Measurements from ENCODE around the gene NEDD9.

Gene NEDD9

DNA sequence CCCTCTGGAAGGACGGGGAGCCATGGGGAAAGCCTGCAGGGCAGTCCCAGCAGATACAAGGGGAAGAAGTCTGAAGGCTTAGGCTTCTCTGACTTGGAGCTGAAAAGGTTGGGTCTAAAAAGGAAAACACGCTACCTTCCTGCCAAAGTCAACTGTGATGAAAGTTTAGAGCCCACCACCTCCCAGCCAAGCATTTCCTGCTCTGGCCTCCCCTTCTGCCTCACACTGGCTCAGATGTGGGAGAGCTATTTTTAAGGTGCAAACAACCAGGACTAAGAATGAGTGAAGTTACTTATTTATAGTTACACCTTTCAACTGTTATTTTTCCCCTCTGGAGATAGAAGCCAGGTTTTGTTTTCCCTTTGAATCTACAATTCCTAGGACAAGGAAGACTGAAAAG is 21.2 kb downstream of the NEDD9 start:
- TF ChIP-seq, protein P1, sequence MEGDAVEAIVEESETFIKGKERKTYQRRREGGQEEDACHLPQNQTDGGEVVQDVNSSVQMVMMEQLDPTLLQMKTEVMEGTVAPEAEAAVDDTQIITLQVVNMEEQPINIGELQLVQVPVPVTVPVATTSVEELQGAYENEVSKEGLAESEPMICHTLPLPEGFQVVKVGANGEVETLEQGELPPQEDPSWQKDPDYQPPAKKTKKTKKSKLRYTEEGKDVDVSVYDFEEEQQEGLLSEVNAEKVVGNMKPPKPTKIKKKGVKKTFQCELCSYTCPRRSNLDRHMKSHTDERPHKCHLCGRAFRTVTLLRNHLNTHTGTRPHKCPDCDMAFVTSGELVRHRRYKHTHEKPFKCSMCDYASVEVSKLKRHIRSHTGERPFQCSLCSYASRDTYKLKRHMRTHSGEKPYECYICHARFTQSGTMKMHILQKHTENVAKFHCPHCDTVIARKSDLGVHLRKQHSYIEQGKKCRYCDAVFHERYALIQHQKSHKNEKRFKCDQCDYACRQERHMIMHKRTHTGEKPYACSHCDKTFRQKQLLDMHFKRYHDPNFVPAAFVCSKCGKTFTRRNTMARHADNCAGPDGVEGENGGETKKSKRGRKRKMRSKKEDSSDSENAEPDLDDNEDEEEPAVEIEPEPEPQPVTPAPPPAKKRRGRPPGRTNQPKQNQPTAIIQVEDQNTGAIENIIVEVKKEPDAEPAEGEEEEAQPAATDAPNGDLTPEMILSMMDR (conservative IDR thresholded peaks at IDR 0.05; ENCODE audit: low read depth, low read length): no peak
- DNase-seq (ENCODE audit: low read depth): peak; percentile 53
- no peak overlapping the region for H3K4me3 ChIP-seq (ENCODE audit: low read depth, low read length)

DNA sequence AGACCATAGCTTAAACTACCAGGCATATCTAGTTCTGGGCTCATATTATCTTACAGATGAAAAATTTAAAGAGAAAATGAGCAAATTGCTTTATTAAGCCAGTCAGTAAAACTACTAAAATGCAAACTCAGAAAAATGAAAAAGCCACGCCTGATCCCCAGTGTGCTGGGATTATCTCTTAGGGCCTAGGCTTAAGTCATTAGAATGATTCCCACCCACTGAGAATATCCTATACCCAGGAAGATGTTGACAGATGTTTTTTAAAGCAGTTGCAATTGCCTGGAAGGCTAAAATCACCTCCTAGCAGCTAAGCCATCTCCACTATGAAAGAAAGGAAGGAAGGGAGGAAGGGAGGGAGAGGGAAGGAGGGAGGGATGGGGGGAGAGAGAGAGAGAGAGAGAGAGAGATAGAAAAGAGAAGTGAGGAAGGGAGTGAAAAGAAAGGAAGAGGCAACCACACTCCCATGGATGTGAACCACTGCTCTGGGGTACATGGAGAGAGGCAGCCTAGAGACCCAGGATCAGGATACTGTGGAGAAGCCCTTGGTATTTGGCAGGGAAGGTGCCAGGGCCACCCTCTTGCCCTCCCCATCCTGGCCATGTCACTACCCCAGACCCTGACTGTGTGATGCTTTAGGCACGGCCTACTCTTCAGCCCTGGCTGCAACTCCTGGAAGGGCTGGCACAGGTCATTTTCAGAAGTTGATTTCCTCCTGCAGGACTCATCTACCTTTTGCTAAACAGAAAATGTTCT is 21.9 kb downstream of the NEDD9 start:
- DNase-seq (ENCODE audit: low read depth): no peak
- TF ChIP-seq, protein P1 (conservative IDR thresholded peaks at IDR 0.05; ENCODE audit: low read depth, low read length): no peak
- H3K4me3 ChIP-seq (ENCODE audit: low read depth, low read length): no peak overlapping the region

DNA sequence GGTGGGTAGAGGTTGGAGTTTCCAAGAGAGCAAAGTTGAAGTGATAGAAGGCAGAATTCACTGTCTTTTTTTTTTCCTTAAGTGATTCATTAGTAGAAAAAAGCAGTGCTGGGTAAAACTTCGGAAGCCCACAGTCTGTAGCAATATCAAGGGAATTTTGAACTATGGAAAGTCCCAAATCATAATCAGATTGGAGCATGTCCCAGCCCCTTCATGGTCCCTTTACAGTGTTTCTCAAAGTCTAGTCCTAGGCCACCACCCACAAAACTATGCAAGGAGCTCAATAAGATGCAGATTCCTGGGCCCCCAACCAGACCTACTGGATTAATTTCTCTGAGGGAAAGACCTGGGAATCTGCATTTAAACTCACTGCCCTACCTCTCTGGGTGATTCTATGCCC is 22.6 kb downstream of the NEDD9 start:
- TF ChIP-seq, protein P1 (conservative IDR thresholded peaks at IDR 0.05; ENCODE audit: low read depth, low read length): no peak
- DNase-seq (ENCODE audit: low read depth): peak; percentile 66

DNA sequence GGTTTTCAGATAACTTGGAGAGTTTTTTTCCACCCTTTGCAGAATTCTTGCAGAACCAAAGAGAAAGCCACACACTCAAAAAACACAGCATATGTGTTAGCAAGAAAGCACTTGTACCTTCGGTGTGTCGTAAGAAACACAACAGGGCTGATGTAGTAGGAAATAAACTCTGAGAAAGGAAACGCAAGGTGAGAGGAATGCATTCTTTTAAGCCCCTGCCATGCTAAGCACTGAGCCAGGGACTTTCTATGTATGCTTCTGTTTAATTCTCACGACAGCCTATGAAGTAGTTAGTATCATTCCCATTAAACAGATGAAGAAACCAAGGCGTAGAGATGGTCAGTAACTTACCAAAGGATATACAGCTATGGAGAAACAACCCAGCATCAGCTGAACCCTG is 23.1 kb downstream of the NEDD9 start:
- DNase-seq (ENCODE audit: low read depth): no peak
- no peak overlapping the region for H3K4me3 ChIP-seq (ENCODE audit: low read depth, low read length)
- TF ChIP-seq, protein P1 (conservative IDR thresholded peaks at IDR 0.05; ENCODE audit: low read depth, low read length): no peak

More for the DNA sequence above, 22.6 kb downstream of the NEDD9 start:
- no peak overlapping the region for H3K4me3 ChIP-seq (ENCODE audit: low read depth, low read length)

DNA sequence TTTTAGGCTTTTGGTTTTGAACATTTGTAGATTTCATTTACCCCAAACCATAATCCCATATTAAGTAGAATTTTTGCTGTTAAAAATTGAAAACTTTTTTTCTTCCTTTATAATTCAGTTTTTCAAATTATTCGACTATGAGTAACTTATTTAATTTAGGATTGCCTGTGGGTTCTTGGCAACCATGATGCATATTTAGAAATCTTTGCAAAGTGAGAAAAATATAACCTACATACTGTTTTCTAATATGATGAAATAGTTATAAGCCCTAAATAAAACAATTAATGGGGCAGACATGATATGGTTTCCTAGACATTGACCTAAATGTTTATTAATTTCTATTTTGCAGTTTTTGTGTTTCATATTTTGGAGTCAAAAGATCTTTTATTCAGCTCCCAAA is 23.6 kb downstream of the NEDD9 start:
- DNase-seq (ENCODE audit: low read depth): no peak
- TF ChIP-seq, protein P1 (conservative IDR thresholded peaks at IDR 0.05; ENCODE audit: low read depth, low read length): no peak
- H3K4me3 ChIP-seq (ENCODE audit: low read depth, low read length): no peak overlapping the region

DNA sequence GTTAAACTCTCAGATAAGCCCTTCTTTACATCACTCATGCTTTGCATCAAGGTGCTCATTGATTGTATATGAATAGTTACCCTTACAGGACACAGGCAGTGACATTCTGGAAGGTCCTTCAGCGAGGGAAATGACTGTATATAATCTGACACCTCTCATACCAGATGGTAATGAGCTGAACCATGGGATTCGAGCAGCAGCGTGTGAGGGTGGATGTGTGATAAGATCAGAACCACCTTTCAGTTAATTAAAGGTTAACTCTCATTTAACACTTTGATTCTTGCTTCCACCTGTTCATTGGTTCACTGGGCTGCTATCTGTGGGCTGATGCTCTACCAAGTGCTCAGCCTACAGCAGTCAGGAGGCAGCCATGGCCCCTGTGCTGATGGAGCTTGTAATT is 24.2 kb downstream of the NEDD9 start:
- no peak for DNase-seq (ENCODE audit: low read depth)

More for the DNA sequence above, 24.2 kb downstream of the NEDD9 start:
- TF ChIP-seq, protein P1 (conservative IDR thresholded peaks at IDR 0.05; ENCODE audit: low read depth, low read length): no peak
- no peak overlapping the region for H3K4me3 ChIP-seq (ENCODE audit: low read depth, low read length)

Measured in choroid plexus epithelial cell (primary cell).